Measurements from ENCODE around the gene REV3L. TPM values are rescaled to one million over a fixed set of nuclear protein-coding genes. Genes with fewer than 3 reads are reported as not detected.

REV3L gene
- total and polyA plus RNA-seq, 7 experiments from 2014 or later: 8.6 to 31.8 (median 19.9) TPM

DNA sequence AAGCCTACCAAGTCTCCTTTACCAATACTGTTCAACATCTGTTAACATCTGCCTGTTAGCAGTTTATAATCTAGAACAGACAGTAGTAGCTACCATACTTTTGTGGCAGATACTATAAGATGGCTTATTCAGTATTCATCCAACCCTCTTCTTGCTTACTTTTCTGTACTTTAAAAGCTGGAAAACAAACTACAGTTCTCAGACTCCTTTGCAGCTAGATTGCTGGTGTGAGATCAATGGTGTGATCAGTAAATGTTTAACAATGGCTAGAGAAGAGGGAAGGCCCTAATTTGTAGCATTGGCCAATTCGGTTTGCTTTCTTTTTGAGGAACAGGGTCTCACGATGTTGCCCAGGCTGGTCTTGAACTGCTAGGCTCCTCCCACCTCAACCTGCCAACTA is 3.5 kb upstream of the REV3L start:
- Histone ChIP-seq H3K4me3 (ENCODE audit: low read length) (no peak overlapping the region), H3K27ac (ENCODE audit: low read depth, low read length) (no peak overlapping the region), H3K9me3 (ENCODE audit: control insufficient read depth in 2 of 3, low read length in 3 of 3) (no peaks in the 10 kb centered on the region), H3K4me1 (ENCODE audit: control insufficient read depth in 2 of 2, insufficient read depth in 2 of 2, low read length in 2 of 2) (peaks cover 7 to 24% of the 10 kb centered on the region in 2 donors), H3K36me3 (ENCODE audit: control insufficient read depth in 2 of 3, insufficient read depth in 3 of 3, low read length in 3 of 3) (peaks cover 0 to 12% (median 0%) of the 10 kb centered on the region in 3 experiments), H3K27me3 (ENCODE audit: control insufficient read depth in 2 of 2, insufficient read depth in 2 of 2, low read length in 2 of 2) (no peaks in the 10 kb centered on the region)
- Mint-ChIP-seq H3K9me3 (peaks cover 0 to 2% (median 0%) of the 10 kb centered on the region in 11 donors), H3K27me3 (peaks cover 0 to 3% (median 0%) of the 10 kb centered on the region in 5 donors), H3K4me1 (peaks cover 18 to 60% (median 46%) of the 10 kb centered on the region in 7 donors), H3K4me3 (peak overlapping the region in 1 of 10 donors; percentile 52), H3K36me3 (peaks cover 0 to 19% (median 9%) of the 10 kb centered on the region in 5 donors), H3K27ac (peak overlapping the region in 1 of 9 donors; percentile 79)
- ChIA-PET POLR2A (interaction anchor here (0.7 kb wide), 1 partner anchor 12 kb away, joined by 3 read pairs; no protein-coding TSS in a partner anchor), CTCF (interaction anchor here (0.7 to 1.7 kb wide), 2 partner anchors 228 to 384 kb away, joined by 6 to 8 read pairs; a partner anchor contains a TSS)
- ATAC-seq (no peak), DNase-seq (no peak)
- intact Hi-C loops (cut with micrococcal nuclease): loop anchor here (10.0 kb wide), 2 partner anchors 358 to 2002 kb away; partner anchors contain the start of gene ZBTB24 (in 1 of the 2)

GRCh38 chr6:111485342-111485741 is 2.3 kb upstream of the REV3L start:
- ATAC-seq (no peak), DNase-seq (no peak)
- no peaks in the 10 kb centered on the region for H3K27me3 ChIP-seq (ENCODE audit: control insufficient read depth in 2 of 2, insufficient read depth in 2 of 2, low read length in 2 of 2)
- H3K9me3 Mint-ChIP-seq: peaks cover 0 to 2% (median 0%) of the 10 kb centered on the region in 11 donors
- H3K36me3 Mint-ChIP-seq: peaks cover 0 to 15% (median 9%) of the 10 kb centered on the region in 5 donors
- peak overlapping the region in 5 of 9 donors; percentile 16 to 95 (median 42) for H3K27ac Mint-ChIP-seq
- peaks cover 0 to 12% (median 0%) of the 10 kb centered on the region in 3 experiments for H3K36me3 ChIP-seq (ENCODE audit: control insufficient read depth in 2 of 3, insufficient read depth in 3 of 3, low read length in 3 of 3)
- peaks cover 23 to 63% (median 51%) of the 10 kb centered on the region in 7 donors for H3K4me1 Mint-ChIP-seq
- H3K4me3 Mint-ChIP-seq: peak overlapping the region in 8 of 10 donors; percentile 20 to 59 (median 34)
- intact Hi-C loops (cut with micrococcal nuclease): loop anchor here (2.0 to 10.0 kb wide), 3 partner anchors 47 to 2001 kb away; partner anchors contain the start of gene ZBTB24 (in 1 of the 2)
- ChIA-PET CTCF (interaction anchor here (0.5 to 2.8 kb wide), 3 partner anchors 13 to 526 kb away, joined by 3 to 16 read pairs (median 4); a partner anchor contains a TSS), POLR2A (interaction anchor here (0.7 to 2.8 kb wide), 3 partner anchors 9 to 226 kb away, joined by 3 to 17 read pairs (median 8); partner anchors contain the start of gene TRAF3IP2)
- H3K27me3 Mint-ChIP-seq: peaks cover 0 to 3% (median 0%) of the 10 kb centered on the region in 5 donors
- H3K9me3 ChIP-seq (ENCODE audit: control insufficient read depth in 2 of 3, low read length in 3 of 3): no peaks in the 10 kb centered on the region
- peaks cover 14 to 29% of the 10 kb centered on the region in 2 donors for H3K4me1 ChIP-seq (ENCODE audit: control insufficient read depth in 2 of 2, insufficient read depth in 2 of 2, low read length in 2 of 2)
- H3K4me3 ChIP-seq (ENCODE audit: low read length): no peak overlapping the region
- H3K27ac ChIP-seq (ENCODE audit: low read depth, low read length): no peak overlapping the region

- Mint-ChIP-seq H3K27me3 (peaks cover 0 to 3% (median 0%) of the 10 kb centered on the region in 5 donors), H3K27ac (peak overlapping the region; percentile 95 to 99 (median 98)), H3K4me1 (peaks cover 25 to 56% (median 50%) of the 10 kb centered on the region in 7 donors), H3K36me3 (peaks cover 0 to 13% (median 5%) of the 10 kb centered on the region in 5 donors), H3K9me3 (peaks cover 0 to 2% (median 0%) of the 10 kb centered on the region in 11 donors), H3K4me3 (peak overlapping the region; percentile 96 to 100 (median 98))
- Histone ChIP-seq H3K27me3 (ENCODE audit: control insufficient read depth in 2 of 2, insufficient read depth in 2 of 2, low read length in 2 of 2) (no peaks in the 10 kb centered on the region), H3K9me3 (ENCODE audit: control insufficient read depth in 2 of 3, low read length in 3 of 3) (no peaks in the 10 kb centered on the region), H3K27ac (ENCODE audit: low read depth, low read length) (peak overlapping the region; percentile 99), H3K4me1 (ENCODE audit: control insufficient read depth in 2 of 2, insufficient read depth in 2 of 2, low read length in 2 of 2) (peaks cover 14 to 29% of the 10 kb centered on the region in 2 donors), H3K4me3 (ENCODE audit: low read length) (peak overlapping the region; percentile 93), H3K36me3 (ENCODE audit: control insufficient read depth in 2 of 3, insufficient read depth in 3 of 3, low read length in 3 of 3) (peaks cover 0 to 12% (median 0%) of the 10 kb centered on the region in 3 experiments)
- DNase-seq: peak in 2 of 9 donors; percentile 5 to 20
- POLR2A ChIA-PET: interaction anchor here (0.6 to 2.8 kb wide), 13 partner anchors 10 to 1794 kb away, joined by 3 to 22 read pairs (median 4); partner anchors contain the start of genes AK9, CDK19, FAM229B and FIG4
- intact Hi-C loops (cut with micrococcal nuclease): loop anchor here (1.0 to 10.0 kb wide), 10 partner anchors 48 to 2000 kb away; partner anchors contain the start of genes AMD1 (in 1 of the 2), FYN (in 1 of the 2), SLC16A10 (in 1 of the 2) and ZBTB24 (in 1 of the 2)
- CTCF ChIA-PET: interaction anchor here (2.8 kb wide), 1 partner anchor 226 kb away, joined by 16 read pairs; a partner anchor contains a TSS
- ATAC-seq: no peak
Measured at GRCh38 chr6:111484633-111484930, 1.6 kb upstream of the REV3L start.

DNA sequence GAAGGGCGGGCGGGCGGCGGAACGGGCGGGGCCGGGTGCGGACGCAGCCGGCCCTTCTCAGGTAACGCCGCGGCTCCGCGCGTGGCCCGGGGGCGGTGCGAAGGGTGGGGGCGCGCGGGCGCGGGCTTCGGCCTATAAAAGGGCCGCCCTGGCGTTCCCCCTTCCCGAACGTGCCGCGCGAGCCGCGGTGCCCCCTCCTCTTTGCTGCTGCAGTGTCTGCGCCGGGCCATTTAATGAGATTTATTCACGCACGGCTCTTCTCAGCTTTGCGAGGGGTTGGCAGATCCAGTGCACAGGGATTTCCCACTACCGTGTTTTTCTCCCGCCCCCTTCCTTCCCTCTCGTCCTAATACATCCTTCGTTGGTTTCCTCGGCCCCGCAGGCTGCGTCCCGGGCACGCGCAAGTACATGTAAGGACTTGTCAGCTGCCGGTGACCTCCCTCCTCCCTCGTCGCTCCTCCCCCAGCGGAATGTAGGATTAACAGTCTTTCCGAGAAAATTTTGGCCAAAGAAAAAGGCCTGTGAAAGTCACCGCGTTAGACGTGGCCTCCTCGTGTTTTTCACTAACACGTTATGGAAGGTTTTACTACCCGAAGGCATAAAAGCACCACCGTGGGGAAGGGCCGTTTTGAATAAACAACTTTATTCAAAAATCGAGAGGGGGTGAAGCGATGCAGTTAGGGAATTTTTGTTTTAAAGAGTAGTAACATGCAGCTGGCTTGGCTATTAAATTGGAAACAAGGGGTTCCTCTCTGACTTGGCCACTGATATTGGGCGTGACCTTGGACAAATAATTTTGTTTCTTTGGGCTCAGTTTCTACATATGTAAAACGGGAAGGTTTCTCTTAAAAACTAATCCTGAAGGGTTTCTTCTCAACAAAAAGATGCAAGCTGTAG is 966 bp upstream of the REV3L start:
- H3K4me1 Mint-ChIP-seq: peaks cover 28 to 59% (median 52%) of the 10 kb centered on the region in 7 donors

GRCh38 chr6:111482188-111482958 is 645 bp downstream of the REV3L start:
- peaks cover 34 to 63% (median 57%) of the 10 kb centered on the region in 7 donors for H3K4me1 Mint-ChIP-seq
- peak overlapping the region; percentile 92 to 99 (median 97) for H3K27ac Mint-ChIP-seq
- Histone ChIP-seq H3K9me3 (ENCODE audit: control insufficient read depth in 2 of 3, low read length in 3 of 3) (no peaks in the 10 kb centered on the region), H3K4me1 (ENCODE audit: control insufficient read depth in 2 of 2, insufficient read depth in 2 of 2, low read length in 2 of 2) (peaks cover 17 to 30% of the 10 kb centered on the region in 2 donors), H3K27me3 (ENCODE audit: control insufficient read depth in 2 of 2, insufficient read depth in 2 of 2, low read length in 2 of 2) (no peaks in the 10 kb centered on the region), H3K27ac (ENCODE audit: low read depth, low read length) (peak overlapping the region; percentile 99), H3K36me3 (ENCODE audit: control insufficient read depth in 2 of 3, insufficient read depth in 3 of 3, low read length in 3 of 3) (peaks cover 0 to 12% (median 0%) of the 10 kb centered on the region in 3 experiments), H3K4me3 (ENCODE audit: low read length) (peak overlapping the region; percentile 93)
- H3K9me3 Mint-ChIP-seq: peaks cover 0 to 2% (median 0%) of the 10 kb centered on the region in 11 donors
- ChIA-PET POLR2A (interaction anchor here (0.6 to 2.1 kb wide), 6 partner anchors 11 to 1302 kb away, joined by 3 to 22 read pairs (median 3); partner anchors contain the start of genes AMD1 and CDC40), CTCF (interaction anchor here (0.6 to 2.8 kb wide), 2 partner anchors 223 to 561 kb away, joined by 3 to 16 read pairs; a partner anchor contains a TSS)
- ATAC-seq: peak; percentile 28
- H3K27me3 Mint-ChIP-seq: peaks cover 0 to 3% (median 0%) of the 10 kb centered on the region in 5 donors
- H3K4me3 Mint-ChIP-seq: peak overlapping the region; percentile 93 to 100 (median 96)
- intact Hi-C loops (cut with micrococcal nuclease): loop anchor here (2.0 to 10.0 kb wide), 12 partner anchors 84 to 1998 kb away; partner anchors contain the start of genes AMD1 (in 2 of the 2), FYN (in 2 of the 2), FAM229B (in 1 of the 2) and SLC16A10 (in 1 of the 2)
- DNase-seq: peak in 7 of 9 donors; percentile 48 to 62 (median 58)
- peaks cover 0 to 10% (median 0%) of the 10 kb centered on the region in 5 donors for H3K36me3 Mint-ChIP-seq

More for the DNA sequence above, 966 bp upstream of the REV3L start:
- H3K27ac Mint-ChIP-seq: peak overlapping the region; percentile 95 to 99 (median 99)
- intact Hi-C loops (cut with micrococcal nuclease): loop anchor here (1.0 to 10.0 kb wide), 22 partner anchors 49 to 1999 kb away; partner anchors contain the start of genes AMD1 (in 2 of the 2), FAM229B (in 2 of the 2), FYN (in 2 of the 2) and SLC16A10 (in 2 of the 2)
- H3K4me1 ChIP-seq (ENCODE audit: control insufficient read depth in 2 of 2, insufficient read depth in 2 of 2, low read length in 2 of 2): peaks cover 14 to 29% of the 10 kb centered on the region in 2 donors
- peak overlapping the region; percentile 99 for H3K27ac ChIP-seq (ENCODE audit: low read depth, low read length)
- no peaks in the 10 kb centered on the region for H3K27me3 ChIP-seq (ENCODE audit: control insufficient read depth in 2 of 2, insufficient read depth in 2 of 2, low read length in 2 of 2)
- H3K9me3 Mint-ChIP-seq: peaks cover 0 to 2% (median 0%) of the 10 kb centered on the region in 11 donors
- peaks cover 0 to 12% (median 0%) of the 10 kb centered on the region in 3 experiments for H3K36me3 ChIP-seq (ENCODE audit: control insufficient read depth in 2 of 3, insufficient read depth in 3 of 3, low read length in 3 of 3)
- peaks cover 0 to 3% (median 0%) of the 10 kb centered on the region in 5 donors for H3K27me3 Mint-ChIP-seq
- CTCF ChIA-PET: interaction anchor here (2.8 kb wide), 1 partner anchor 225 kb away, joined by 16 read pairs; a partner anchor contains a TSS
- H3K4me3 Mint-ChIP-seq: peak overlapping the region; percentile 96 to 100 (median 98)
- H3K36me3 Mint-ChIP-seq: peaks cover 0 to 13% (median 5%) of the 10 kb centered on the region in 5 donors
- DNase-seq: peak in 6 of 9 donors; percentile 80 to 89 (median 86)
- ATAC-seq: peak; percentile 79
- peak overlapping the region; percentile 93 for H3K4me3 ChIP-seq (ENCODE audit: low read length)
- no peaks in the 10 kb centered on the region for H3K9me3 ChIP-seq (ENCODE audit: control insufficient read depth in 2 of 3, low read length in 3 of 3)
- POLR2A ChIA-PET: interaction anchor here (0.6 to 2.8 kb wide), 16 partner anchors 8 to 1793 kb away, joined by 3 to 22 read pairs (median 3); partner anchors contain the start of genes AK9, CDC40, CDK19 and FAM229B
